HUES64 (cell line): ENCODE results near the gene BCAS3.
A peak's percentile ranks its signal among the peaks of the same experiment; 100 is the strongest.

Source experiments
- H3K27ac ChIP-seq: 2 replicates; pipeline ENCODE4 v1.7.0; 2013; ENCODE audit warnings: low read depth, low read length, inconsistent platforms
- H3K27me3 ChIP-seq: 2 replicates; pipeline ENCODE4 v1.6.1; 2013; ENCODE audit warnings: mild to moderate bottlenecking, low read length; ENCODE audit not compliant: insufficient read depth
- H3K36me3 ChIP-seq: 2 replicates; pipeline ENCODE4 v1.6.1; 2013; ENCODE audit warnings: mild to moderate bottlenecking, low read length; ENCODE audit not compliant: insufficient read depth
- H3K4me1 ChIP-seq: 2 replicates; pipeline ENCODE4 v1.6.1; 2013; ENCODE audit warnings: mild to moderate bottlenecking, low read length, moderate library complexity; ENCODE audit not compliant: insufficient read depth
- H3K4me3 ChIP-seq: 2 replicates; pipeline ENCODE4 v1.5.1; 2013; ENCODE audit warnings: mild to moderate bottlenecking, low read length, moderate library complexity
- H3K9ac ChIP-seq: 2 replicates; pipeline ENCODE4 v1.6.1; 2013; ENCODE audit warnings: mild to moderate bottlenecking, low read depth, low read length
- H3K9me3 ChIP-seq: 2 replicates; pipeline ENCODE4 v1.6.1; 2013; ENCODE audit warnings: low read depth, low read length; ENCODE audit not compliant: insufficient read depth
- WGBS: fragments of 150-250, 120-280 bp; methylation state at CpG from one replicate; pipeline ENCODE4 v1.1.7; 2013; ENCODE audit warnings: missing lambda C conversion rate; 5-methylcytosine and 5-hydroxymethylcytosine counted together

Gene BCAS3

DNA sequence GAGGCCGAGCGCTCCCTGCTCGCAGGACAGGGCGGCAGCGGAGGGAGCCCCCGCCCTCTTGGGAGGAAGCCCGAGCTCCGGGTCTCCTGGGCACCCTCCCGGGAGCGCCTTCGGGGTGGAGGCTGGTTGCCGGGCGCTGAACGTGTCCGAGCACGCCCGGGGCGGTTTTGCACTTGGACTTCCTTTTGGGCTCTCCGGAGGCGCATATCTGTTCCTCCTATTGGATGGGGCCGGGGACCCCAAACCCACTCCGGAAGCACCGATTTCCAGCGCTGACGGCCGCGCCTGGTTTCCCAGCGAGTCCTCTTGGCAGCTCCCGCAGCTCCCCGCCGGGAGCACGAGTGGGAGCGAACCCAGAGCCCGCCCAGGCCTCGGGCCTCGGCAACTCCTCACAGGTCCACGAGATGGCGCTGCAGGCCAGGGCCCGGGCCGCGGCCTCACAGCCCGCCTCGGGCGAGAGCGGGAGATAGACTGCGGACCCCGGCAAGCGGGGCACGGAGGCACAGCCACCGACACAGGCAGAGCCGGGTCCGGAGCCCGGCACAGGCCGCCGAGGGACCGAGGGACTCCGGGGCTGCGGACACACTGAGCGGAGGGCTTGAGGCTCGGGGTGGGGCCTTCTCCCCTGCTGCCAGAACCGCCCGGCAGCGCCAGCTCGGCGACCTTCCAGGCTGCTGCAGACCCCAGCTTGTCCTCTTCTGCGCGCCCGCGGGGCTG lies 734.6 kb downstream of the BCAS3 start:
- WGBS, result under 1% methylated on average over 69 of the region's 69 CpGs
- Histone ChIP-seq H3K36me3 (no peaks in the 10 kb centered on the region), H3K27ac (no peak overlapping the region), H3K9ac (peak overlapping the region; percentile 69), H3K4me1 (peaks cover 3% of the 10 kb centered on the region; the same call in 1 of the 2 replicates), H3K27me3 (peaks cover 98% of the 10 kb centered on the region), H3K4me3 (peak overlapping the region; percentile 66), H3K9me3 (no peaks in the 10 kb centered on the region)

GRCh38 chr17:61412860-61413660 lies 735.4 kb downstream of the BCAS3 start:
- no peaks in the 10 kb centered on the region for H3K36me3 ChIP-seq
- peaks cover 3% of the 10 kb centered on the region; the same call in 1 of the 2 replicates for H3K4me1 ChIP-seq
- peaks cover 91% of the 10 kb centered on the region for H3K27me3 ChIP-seq
- no peaks in the 10 kb centered on the region for H3K9me3 ChIP-seq
- peak overlapping the region; percentile 66 for H3K4me3 ChIP-seq
- WGBS, result 5% methylated on average over 38 of the region's 38 CpGs
- H3K9ac ChIP-seq, result peak overlapping the region; percentile 69
- no peak overlapping the region for H3K27ac ChIP-seq

DNA sequence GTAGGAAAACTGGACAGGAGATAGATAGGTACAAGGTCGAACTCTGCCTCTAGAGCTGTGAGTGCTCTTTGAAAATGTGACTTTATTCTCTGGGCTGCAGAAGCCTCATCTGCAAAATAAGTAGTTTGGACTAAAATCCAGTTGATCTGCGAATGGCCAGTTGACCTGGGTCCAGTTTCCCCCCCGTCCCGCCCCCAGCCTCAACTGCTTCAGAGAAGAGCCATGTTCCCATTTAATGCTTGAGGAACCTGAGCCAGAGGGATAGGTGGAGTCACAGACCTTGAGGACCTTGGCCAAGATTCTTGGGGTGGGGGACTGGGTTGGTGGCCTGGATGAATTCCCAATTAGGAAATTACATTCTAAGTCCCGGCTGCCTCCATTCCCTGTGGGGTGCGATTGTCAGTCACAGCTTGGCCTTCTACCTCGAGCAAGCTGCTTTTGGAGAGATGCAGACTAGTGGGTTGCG lies 736.0 kb downstream of the BCAS3 start:
- Histone ChIP-seq H3K9me3 (no peaks in the 10 kb centered on the region), H3K4me1 (peaks cover 3% of the 10 kb centered on the region; the same call in 1 of the 2 replicates), H3K36me3 (no peaks in the 10 kb centered on the region), H3K27ac (no peak overlapping the region), H3K4me3 (no peak overlapping the region), H3K27me3 (peaks cover 84% of the 10 kb centered on the region), H3K9ac (no peak overlapping the region)
- 90% methylated on average over 8 of the region's 8 CpGs for WGBS

DNA sequence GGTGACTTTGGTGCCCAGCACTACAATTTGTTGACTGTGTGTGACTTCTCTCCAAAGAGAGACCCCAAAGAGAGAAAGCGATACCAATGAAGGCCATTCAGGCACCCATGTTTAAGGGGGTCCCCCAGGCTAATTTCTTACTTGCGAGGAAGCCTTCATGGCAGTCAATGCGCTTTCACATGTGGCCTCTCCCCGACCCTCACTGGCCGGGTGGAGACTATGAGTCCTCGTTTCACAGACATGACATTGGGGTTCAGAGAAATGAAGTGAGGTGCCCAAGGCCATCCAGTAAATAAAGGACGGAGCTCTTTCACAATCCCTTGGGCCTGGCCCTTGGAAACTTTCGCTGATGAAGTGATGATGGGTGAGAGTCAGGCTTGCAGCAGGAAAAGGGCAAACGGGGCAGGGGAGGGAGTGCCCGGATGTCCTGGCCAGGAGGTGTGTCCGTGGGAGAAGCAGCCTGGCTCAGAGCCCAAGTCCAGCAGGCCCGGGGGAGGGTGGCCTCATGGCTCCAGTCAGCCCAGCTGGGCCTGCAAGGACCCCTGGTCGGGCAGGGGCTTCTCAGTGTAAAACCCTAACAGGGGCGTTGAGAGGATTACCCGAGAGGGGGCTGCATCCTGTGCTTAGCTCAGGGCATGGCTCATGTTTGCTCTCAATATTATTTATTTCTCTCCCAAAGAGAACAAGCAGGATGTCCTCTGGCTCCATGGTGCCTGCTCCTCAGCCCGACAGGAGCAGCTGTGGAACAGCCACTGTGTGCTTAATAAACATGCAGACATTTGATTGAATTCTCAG lies 736.7 kb downstream of the BCAS3 start:
- Histone ChIP-seq H3K27ac (no peak overlapping the region), H3K27me3 (peaks cover 78% of the 10 kb centered on the region), H3K36me3 (no peaks in the 10 kb centered on the region), H3K9me3 (no peaks in the 10 kb centered on the region), H3K4me3 (no peak overlapping the region), H3K4me1 (peaks cover 3% of the 10 kb centered on the region; the same call in 1 of the 2 replicates), H3K9ac (no peak overlapping the region)
- WGBS, result 84% methylated on average over 16 of the region's 16 CpGs

- 88% methylated on average over 5 of the region's 5 CpGs for WGBS
- H3K4me3 ChIP-seq, result no peak overlapping the region
- peaks cover 3% of the 10 kb centered on the region; the same call in 1 of the 2 replicates for H3K4me1 ChIP-seq
- peaks cover 72% of the 10 kb centered on the region for H3K27me3 ChIP-seq
- no peaks in the 10 kb centered on the region for H3K9me3 ChIP-seq
- H3K27ac ChIP-seq, result no peak overlapping the region
- H3K36me3 ChIP-seq, result no peaks in the 10 kb centered on the region
- H3K9ac ChIP-seq, result no peak overlapping the region
These were observed 737.2 kb downstream of the BCAS3 start for GRCh38 chr17:61414936-61415251.

GRCh38 chr17:61415374-61416210 lies 737.9 kb downstream of the BCAS3 start:
- H3K27me3 ChIP-seq, result peaks cover 65% of the 10 kb centered on the region

DNA sequence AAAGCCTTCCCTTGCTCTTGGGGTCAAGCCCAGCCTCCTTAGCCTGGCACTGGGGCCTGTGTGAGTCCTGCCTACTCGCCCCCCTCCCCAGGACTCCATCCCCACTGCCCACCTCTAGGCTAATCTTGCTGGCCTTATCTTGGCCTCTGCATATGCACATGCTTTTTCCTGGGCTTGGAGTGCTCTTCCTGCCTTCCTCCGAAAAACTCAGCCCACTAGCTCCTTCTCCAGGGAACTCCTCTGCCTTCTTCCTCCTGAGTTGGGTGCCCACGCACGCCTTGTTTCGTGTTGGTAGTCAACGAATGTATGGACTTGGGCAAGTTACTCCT lies 738.5 kb downstream of the BCAS3 start:
- H3K9me3 ChIP-seq, result no peaks in the 10 kb centered on the region
- no peak overlapping the region for H3K9ac ChIP-seq
- no peaks in the 10 kb centered on the region for H3K36me3 ChIP-seq
- no peak overlapping the region for H3K27ac ChIP-seq
- peaks cover 60% of the 10 kb centered on the region for H3K27me3 ChIP-seq
- H3K4me1 ChIP-seq, result peaks cover 3% of the 10 kb centered on the region; the same call in 1 of the 2 replicates
- peak overlapping the region; percentile 44; the same call in 1 of the 2 replicates for H3K4me3 ChIP-seq
- 76% methylated on average over 6 of the region's 6 CpGs for WGBS

More at GRCh38 chr17:61415374-61416210, 737.9 kb downstream of the BCAS3 start:
- Histone ChIP-seq H3K9ac (no peak overlapping the region), H3K36me3 (no peaks in the 10 kb centered on the region), H3K4me3 (no peak overlapping the region), H3K9me3 (no peaks in the 10 kb centered on the region), H3K27ac (no peak overlapping the region), H3K4me1 (peaks cover 3% of the 10 kb centered on the region; the same call in 1 of the 2 replicates)
- 93% methylated on average over 6 of the region's 6 CpGs for WGBS

GRCh38 chr17:61416540-61417363 lies 739.1 kb downstream of the BCAS3 start:
- no peak overlapping the region for H3K9ac ChIP-seq
- H3K27ac ChIP-seq, result no peak overlapping the region
- peak overlapping the region; percentile 44 for H3K4me3 ChIP-seq
- H3K27me3 ChIP-seq, result peaks cover 59% of the 10 kb centered on the region
- no peaks in the 10 kb centered on the region for H3K36me3 ChIP-seq
- no peaks in the 10 kb centered on the region for H3K9me3 ChIP-seq
- H3K4me1 ChIP-seq, result peaks cover 3% of the 10 kb centered on the region; the same call in 1 of the 2 replicates
- 21% methylated on average over 43 of the region's 43 CpGs for WGBS

GRCh38 chr17:61418449-61418848 lies 740.8 kb downstream of the BCAS3 start:
- peaks cover 55% of the 10 kb centered on the region for H3K27me3 ChIP-seq
- no peak overlapping the region for H3K27ac ChIP-seq
- no peaks in the 10 kb centered on the region for H3K9me3 ChIP-seq
- no peak overlapping the region for H3K4me3 ChIP-seq
- 91% methylated on average over 2 of the region's 2 CpGs for WGBS
- no peak overlapping the region for H3K9ac ChIP-seq
- no peaks in the 10 kb centered on the region for H3K36me3 ChIP-seq
- H3K4me1 ChIP-seq, result peaks cover under 1% of the 10 kb centered on the region; the same call in 1 of the 2 replicates
